SK-N-SH (cell line): ENCODE data around the gene RIMS3. TPM values are rescaled to one million over a fixed set of nuclear protein-coding genes. Genes with fewer than 3 reads are reported as not detected.
"Not testable (repeated sequence)": the region's sequence is repeated elsewhere in the genome, so short reads cannot be mapped to it uniquely, and the experiment has no call there.

ENCODE experiments used
- CTCF ChIA-PET: fragments of 300-600, 350-600 bp; formaldehyde crosslinking; extraction: SDS; loops from one replicate; lab custom pipeline; 2021; lab: Yijun Ruan, JAX
- POLR2A ChIA-PET: fragments of 350-600 bp; sonication (Branson Sonifier 250); formaldehyde crosslinking; extraction: SDS; loops from one replicate; lab custom pipeline; 2020; ENCODE audit warnings: antibody characterized with exemption, inconsistent platforms; lab: Yijun Ruan, JAX
- DNase-seq: peaks from one replicate; pipeline ENCODE4 v3.0.0; 2012
- H2AFZ ChIP-seq: fragments of 200-600 bp; sonication (generic); 2 replicates; pipeline ENCODE4 v1.8.1; 2016; ENCODE audit warnings: antibody characterized with exemption, mild to moderate bottlenecking, low read depth
- H3F3A ChIP-seq: fragments of 200-600 bp; sonication (generic); replicated peaks from 2 replicates; pipeline ENCODE3; 2016; ENCODE audit warnings: antibody characterized with exemption, mild to moderate bottlenecking; ENCODE audit not compliant: insufficient read depth
- H3K27ac ChIP-seq, 2 experiments: fragments of 200-500 bp in 1 of 2; fragments of 200-600 bp in 1 of 2; sonication (Bioruptor generic) in 1 of 2; sonication (generic), shearing (Covaris generic) in 1 of 2; 2 replicates each; pipeline versions ENCODE4 v1.5.1 to v1.6.1; 2014 to 2016; ENCODE audit warnings: low read depth in 2 of 2, inconsistent platforms in 1 of 2, low read length in 1 of 2, mild to moderate bottlenecking in 1 of 2, mixed read lengths in 1 of 2
- H3K27me3 ChIP-seq: fragments of 200-600 bp; sonication (generic), shearing (Covaris generic); 2 replicates; pipeline ENCODE4 v1.6.1; 2016; ENCODE audit warnings: mixed run types; ENCODE audit not compliant: insufficient read depth
- H3K36me3 ChIP-seq, 2 experiments: fragments of 200-500 bp in 1 of 2; fragments of 200-600 bp in 1 of 2; sonication (Bioruptor generic) in 1 of 2; sonication (generic) in 1 of 2; replicated peaks in 1 of 2; 2 replicates each; pipeline versions ENCODE3 to v1.5.1; 2014 to 2016; ENCODE audit warnings: low read length in 1 of 2, mild to moderate bottlenecking in 1 of 2; ENCODE audit not compliant: insufficient read depth in 2 of 2, control insufficient read depth in 1 of 2
- H3K4me1 ChIP-seq, 2 experiments: fragments of 200-500 bp in 1 of 2; fragments of 200-600 bp in 1 of 2; sonication (Bioruptor generic) in 1 of 2; sonication (generic), shearing (Covaris generic) in 1 of 2; 2 replicates each; pipeline versions ENCODE4 v1.5.1 to v1.6.1; 2014 to 2016; ENCODE audit warnings: low read depth in 1 of 2, low read length in 1 of 2, mixed run types in 1 of 2; ENCODE audit not compliant: insufficient read depth in 2 of 2, control insufficient read depth in 1 of 2
- H3K4me2 ChIP-seq: fragments of 200-600 bp; sonication (generic), shearing (Covaris generic); 2 replicates; pipeline ENCODE4 v1.6.1; 2017; ENCODE audit warnings: mixed run types
- H3K4me3 ChIP-seq, 2 experiments: fragments of 200-500 bp in 1 of 2; fragments of 200-600 bp in 1 of 2; sonication (Bioruptor generic) in 1 of 2; sonication (generic), shearing (Covaris generic) in 1 of 2; 2 replicates each; pipeline versions ENCODE4 v1.5.1 to v1.8.1; 2014 to 2016; ENCODE audit warnings: low read depth in 2 of 2, inconsistent platforms in 1 of 2, low read length in 1 of 2, mild to moderate bottlenecking in 1 of 2, mixed read lengths in 1 of 2, moderate library complexity in 1 of 2
- H3K79me2 ChIP-seq: fragments of 200-600 bp; sonication (generic); 2 replicates; pipeline ENCODE4 v1.8.1; 2017; ENCODE audit warnings: mild to moderate bottlenecking; ENCODE audit not compliant: insufficient read depth
- H3K9ac ChIP-seq: fragments of 200-600 bp; sonication (generic); 2 replicates; pipeline ENCODE4 v1.6.1; 2017; ENCODE audit warnings: mixed run types
- H3K9me2 ChIP-seq: fragments of 200-600 bp; sonication (generic); 2 replicates; pipeline ENCODE4 v1.6.1; 2017; ENCODE audit warnings: mixed run types
- H3K9me3 ChIP-seq: fragments of 200-600 bp; sonication (generic); 2 replicates; pipeline ENCODE4 v1.6.1; 2017; ENCODE audit warnings: mixed run types, mild to moderate bottlenecking, moderate library complexity
- H4K20me1 ChIP-seq: fragments of 200-600 bp; sonication (generic); 2 replicates; pipeline ENCODE4 v1.6.1; 2017; ENCODE audit warnings: mild to moderate bottlenecking, mixed run types; ENCODE audit not compliant: insufficient read depth
- ELF1 ChIP-seq: IDR thresholded peaks from 2 replicates; pipeline ENCODE4 v1.4.0; 2012
- FOSL2 ChIP-seq: IDR thresholded peaks from 2 replicates; pipeline ENCODE4 v1.4.0; 2012; ENCODE audit warnings: low read depth, mild to moderate bottlenecking, moderate library complexity, borderline replicate concordance
- FOXJ3 ChIP-seq: sonication (generic); formaldehyde crosslinking; IDR thresholded peaks from 2 replicates; pipeline ENCODE4 v1.5.1; 2020; ENCODE audit warnings: mild to moderate bottlenecking, missing genetic modification reagents
- GABPA ChIP-seq: IDR thresholded peaks from 2 replicates; pipeline ENCODE4 v1.4.0; 2012; ENCODE audit warnings: low read depth, mild to moderate bottlenecking
- GATA2 ChIP-seq: sonication (generic); formaldehyde crosslinking; IDR thresholded peaks from 2 replicates; pipeline ENCODE4 v1.5.0; 2020; ENCODE audit warnings: mild to moderate bottlenecking, missing genetic modification reagents
- MEF2A ChIP-seq: IDR thresholded peaks from 2 replicates; pipeline ENCODE4 v1.4.0; 2012; ENCODE audit warnings: low read depth, borderline replicate concordance
- MXI1 ChIP-seq: IDR thresholded peaks from 2 replicates; pipeline ENCODE4 v1.6.1; 2012; ENCODE audit warnings: mild to moderate bottlenecking, low read depth, low read length, improper control_type of control experiment
- NRF1 ChIP-seq: IDR thresholded peaks from 2 replicates; pipeline ENCODE4 v1.6.1; 2012; ENCODE audit warnings: low read depth, mild to moderate bottlenecking, low read length
- RAD21 ChIP-seq: IDR thresholded peaks from 2 replicates; pipeline ENCODE4 v1.6.1; 2012; ENCODE audit warnings: mild to moderate bottlenecking, low read length
- RCOR1 ChIP-seq: fragments of 150-350 bp; IDR thresholded peaks from 2 replicates; pipeline ENCODE4 v1.6.1; 2017; ENCODE audit warnings: antibody characterized with exemption, low read length
- SMC3 ChIP-seq: IDR thresholded peaks from 2 replicates; pipeline ENCODE4 v1.6.1; 2012; ENCODE audit warnings: low read depth, low read length, improper control_type of control experiment
- TAF1 ChIP-seq: IDR thresholded peaks from 2 replicates; pipeline ENCODE4 v1.6.1; 2012; ENCODE audit warnings: low read depth, mild to moderate bottlenecking, low read length, moderate library complexity, borderline replicate concordance
- TCF12 ChIP-seq: IDR thresholded peaks from 2 replicates; pipeline ENCODE4 v1.4.0; 2012
- USF1 ChIP-seq: IDR thresholded peaks from 2 replicates; pipeline ENCODE4 v1.4.0; 2012; ENCODE audit warnings: low read depth, borderline replicate concordance
- WGBS: methylation state at CpG from one replicate; pipeline ENCODE4 v1.1.6; 2017; ENCODE audit warnings: low lambda C conversion rate; 5-methylcytosine and 5-hydroxymethylcytosine counted together
- polyA plus RNA-seq, 3 experiments: library from polyadenylated mRNA; depleted of rRNA; stranded (reverse); fragments of >200 nt; gene quantifications; 2 replicates each; pipeline ENCODE4 v1.2.3, GENCODE V29; 2012
- TF ChIP-seq, protein P1 (sequence below): IDR thresholded peaks from 2 replicates; pipeline ENCODE4; 2012
- TF ChIP-seq, protein P2 (sequence below): IDR thresholded peaks from 2 replicates; pipeline ENCODE4 v1.4.0; 2012; ENCODE audit warnings: low read depth, borderline replicate concordance
- TF ChIP-seq, protein P3 (sequence below): fragments of 150-350 bp; IDR thresholded peaks from 2 replicates; pipeline ENCODE4 v1.6.1; 2017; ENCODE audit warnings: antibody characterized with exemption, low read length, low read depth, borderline replicate concordance
- TF ChIP-seq, protein P4 (sequence below): IDR thresholded peaks from 2 replicates; pipeline ENCODE4 v1.4.0; 2012; ENCODE audit warnings: low read depth

RIMS3 gene
- polyA plus RNA-seq, 1 of the 3 experiments (the other 2 are of a cell fraction): 1.9 TPM

DNA sequence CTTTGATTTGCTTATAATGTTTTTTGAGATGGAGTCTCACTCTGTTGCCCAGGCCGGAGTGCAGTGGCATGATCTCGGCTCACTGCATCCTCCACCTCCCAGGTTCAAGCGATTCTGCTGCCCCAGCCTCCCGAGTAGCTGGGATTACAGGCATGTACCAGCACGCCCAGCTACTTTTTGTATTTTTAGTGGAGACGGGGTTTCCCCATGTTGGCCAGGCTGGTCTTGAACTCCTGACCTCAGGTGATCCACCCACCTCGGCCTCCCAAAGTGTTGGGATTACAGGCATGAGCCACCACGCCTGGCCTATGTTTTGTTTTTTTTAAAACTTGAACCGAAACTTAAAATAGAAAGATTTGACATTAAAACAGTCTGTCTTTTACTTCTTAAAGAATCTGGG is 37.3 kb upstream of the RIMS3 start:
- POLR2A ChIA-PET: interaction anchor here (1.5 kb wide), 1 partner anchor 11 kb away, joined by 8 read pairs; the partner anchor contains the start of gene NFYC
- Histone ChIP-seq H3K79me2 (peaks cover 98% of the 10 kb centered on the region), H3K27ac (peak overlapping the region in 1 of 2 experiments; percentile 49; a peak in 2 of 4 replicates)
- not testable (repeated sequence) for H3K4me2 ChIP-seq, H4K20me1 ChIP-seq, H2AFZ ChIP-seq, H3K27me3 ChIP-seq, H3K9me2 ChIP-seq, H3K4me1 ChIP-seq, H3F3A ChIP-seq, H3K4me3 ChIP-seq, H3K9me3 ChIP-seq, H3K36me3 ChIP-seq, DNase-seq, H3K9ac ChIP-seq
- CTCF ChIA-PET: interaction anchor here (0.7 kb wide), 1 partner anchor 298 kb away, joined by 3 read pairs; no protein-coding TSS in a partner anchor
- 94% methylated on average over 9 of the region's 9 CpGs for whole genome bisulfite sequencing

- peaks cover 4% of the 10 kb centered on the region for H3F3A ChIP-seq
- 87% methylated on average over 3 of the region's 3 CpGs for WGBS
- peaks cover 98% of the 10 kb centered on the region for H3K79me2 ChIP-seq
- no peaks in the 10 kb centered on the region for H4K20me1 ChIP-seq
- H3K27me3 ChIP-seq: no peaks in the 10 kb centered on the region
- no peak overlapping the region for H3K27ac ChIP-seq
- no peak for DNase-seq
- H3K4me3 ChIP-seq: no peak overlapping the region
- H3K9me2 ChIP-seq: no peaks in the 10 kb centered on the region
- H3K9ac ChIP-seq: no peak overlapping the region
- peaks cover 3 to 4% of the 10 kb centered on the region in 2 experiments; a peak in 3 of 4 replicates for H3K4me1 ChIP-seq
- H2AFZ ChIP-seq: no peak overlapping the region
- no peak overlapping the region for H3K4me2 ChIP-seq
- H3K9me3 ChIP-seq: no peaks in the 10 kb centered on the region
- ChIA-PET POLR2A (interaction anchor here (2.4 kb wide), 1 partner anchor 10 kb away, joined by 9 read pairs; the partner anchor contains the start of gene NFYC), CTCF (no interaction called here)
- no peaks in the 10 kb centered on the region for H3K36me3 ChIP-seq
- TF ChIP-seq FOXJ3 (CRISPR knock-in tag) (no peak), RCOR1 (no peak), TCF12 (no peak), FOSL2 (no peak), MEF2A (no peak), MXI1 (no peak), TAF1 (no peak), ELF1 (no peak), SMC3 (no peak), NRF1 (no peak)
- TF ChIP-seq, protein P1, sequence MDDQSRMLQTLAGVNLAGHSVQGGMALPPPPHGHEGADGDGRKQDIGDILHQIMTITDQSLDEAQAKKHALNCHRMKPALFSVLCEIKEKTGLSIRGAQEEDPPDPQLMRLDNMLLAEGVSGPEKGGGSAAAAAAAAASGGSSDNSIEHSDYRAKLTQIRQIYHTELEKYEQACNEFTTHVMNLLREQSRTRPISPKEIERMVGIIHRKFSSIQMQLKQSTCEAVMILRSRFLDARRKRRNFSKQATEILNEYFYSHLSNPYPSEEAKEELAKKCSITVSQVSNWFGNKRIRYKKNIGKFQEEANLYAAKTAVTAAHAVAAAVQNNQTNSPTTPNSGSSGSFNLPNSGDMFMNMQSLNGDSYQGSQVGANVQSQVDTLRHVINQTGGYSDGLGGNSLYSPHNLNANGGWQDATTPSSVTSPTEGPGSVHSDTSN: no peak
- TF ChIP-seq, all 33 proteins: peak for 0
These were observed 36.2 kb upstream of the RIMS3 start for GRCh38 chr1:40701684-40702083.

GRCh38 chr1:40699787-40700186 is 34.3 kb upstream of the RIMS3 start:
- H3K79me2 ChIP-seq: peaks cover 98% of the 10 kb centered on the region
- peak overlapping the region in 1 of 2 experiments; percentile 62; a peak in 2 of 4 replicates for H3K27ac ChIP-seq
- H3K9ac ChIP-seq: no peak overlapping the region
- no peak overlapping the region for H3K4me2 ChIP-seq
- no peaks in the 10 kb centered on the region for H4K20me1 ChIP-seq
- ChIA-PET POLR2A (interaction anchor here (2.4 kb wide), 1 partner anchor 8 kb away, joined by 9 read pairs; the partner anchor contains the start of gene NFYC), CTCF (interaction anchor here (1.0 to 1.3 kb wide), 3 partner anchors 10 to 149 kb away, joined by 3 to 4 read pairs (median 3); no protein-coding TSS in a partner anchor)
- WGBS: 89% methylated on average over 6 of the region's 6 CpGs
- no peaks in the 10 kb centered on the region for H3K9me3 ChIP-seq
- H3K27me3 ChIP-seq: no peaks in the 10 kb centered on the region
- H3F3A ChIP-seq: peaks cover 4% of the 10 kb centered on the region
- no peak for DNase-seq
- H3K9me2 ChIP-seq: no peaks in the 10 kb centered on the region
- H3K4me3 ChIP-seq: no peak overlapping the region
- H3K4me1 ChIP-seq: peaks cover 4 to 5% of the 10 kb centered on the region in 2 experiments; a peak in 3 of 4 replicates
- no peak overlapping the region for H2AFZ ChIP-seq
- H3K36me3 ChIP-seq: no peaks in the 10 kb centered on the region
- TF ChIP-seq RAD21 (no peak), MXI1 (no peak), USF1 (no peak), TAF1 (no peak), RCOR1 (no peak), GATA2 (CRISPR knock-in tag) (no peak), MEF2A (no peak), GABPA (no peak)
- TF ChIP-seq, protein P2, sequence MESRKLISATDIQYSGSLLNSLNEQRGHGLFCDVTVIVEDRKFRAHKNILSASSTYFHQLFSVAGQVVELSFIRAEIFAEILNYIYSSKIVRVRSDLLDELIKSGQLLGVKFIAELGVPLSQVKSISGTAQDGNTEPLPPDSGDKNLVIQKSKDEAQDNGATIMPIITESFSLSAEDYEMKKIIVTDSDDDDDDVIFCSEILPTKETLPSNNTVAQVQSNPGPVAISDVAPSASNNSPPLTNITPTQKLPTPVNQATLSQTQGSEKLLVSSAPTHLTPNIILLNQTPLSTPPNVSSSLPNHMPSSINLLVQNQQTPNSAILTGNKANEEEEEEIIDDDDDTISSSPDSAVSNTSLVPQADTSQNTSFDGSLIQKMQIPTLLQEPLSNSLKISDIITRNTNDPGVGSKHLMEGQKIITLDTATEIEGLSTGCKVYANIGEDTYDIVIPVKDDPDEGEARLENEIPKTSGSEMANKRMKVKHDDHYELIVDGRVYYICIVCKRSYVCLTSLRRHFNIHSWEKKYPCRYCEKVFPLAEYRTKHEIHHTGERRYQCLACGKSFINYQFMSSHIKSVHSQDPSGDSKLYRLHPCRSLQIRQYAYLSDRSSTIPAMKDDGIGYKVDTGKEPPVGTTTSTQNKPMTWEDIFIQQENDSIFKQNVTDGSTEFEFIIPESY: no peak
- TF ChIP-seq, protein P3, sequence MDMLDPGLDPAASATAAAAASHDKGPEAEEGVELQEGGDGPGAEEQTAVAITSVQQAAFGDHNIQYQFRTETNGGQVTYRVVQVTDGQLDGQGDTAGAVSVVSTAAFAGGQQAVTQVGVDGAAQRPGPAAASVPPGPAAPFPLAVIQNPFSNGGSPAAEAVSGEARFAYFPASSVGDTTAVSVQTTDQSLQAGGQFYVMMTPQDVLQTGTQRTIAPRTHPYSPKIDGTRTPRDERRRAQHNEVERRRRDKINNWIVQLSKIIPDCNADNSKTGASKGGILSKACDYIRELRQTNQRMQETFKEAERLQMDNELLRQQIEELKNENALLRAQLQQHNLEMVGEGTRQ: no peak
- TF ChIP-seq, protein P4, sequence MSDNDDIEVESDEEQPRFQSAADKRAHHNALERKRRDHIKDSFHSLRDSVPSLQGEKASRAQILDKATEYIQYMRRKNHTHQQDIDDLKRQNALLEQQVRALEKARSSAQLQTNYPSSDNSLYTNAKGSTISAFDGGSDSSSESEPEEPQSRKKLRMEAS: no peak
